DMS 273 (cell line): ENCODE results near the gene CAMTA1.

Source experiments
- DNase-seq: peaks from one replicate; lab custom pipeline; 2025; ENCODE audit not compliant: unreplicated experiment; lab: John Stamatoyannopoulos, UW

Gene CAMTA1

GRCh38 chr1:7052701-7053100, 267.4 kb downstream of the CAMTA1 start:
- no peak for DNase-seq

DNA sequence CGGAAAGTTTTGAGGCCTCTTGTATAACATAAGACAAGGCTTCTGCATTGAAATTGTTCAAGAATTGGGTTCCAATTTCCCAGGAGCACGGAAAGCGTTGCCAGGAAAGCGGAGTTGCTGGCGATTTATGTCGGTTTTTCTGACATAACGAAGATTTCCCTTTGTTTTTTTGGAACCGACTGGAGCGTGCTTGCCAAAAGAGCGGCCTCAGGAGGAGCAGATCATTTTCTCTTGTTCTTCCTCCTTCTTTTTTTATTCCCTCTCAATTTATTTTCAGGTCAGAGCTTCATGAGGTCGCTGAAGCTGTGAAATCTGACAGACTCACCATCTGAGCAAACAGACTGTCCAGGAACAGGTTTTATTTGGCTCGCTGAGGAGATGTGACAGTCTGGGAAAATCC, 275.5 kb downstream of the CAMTA1 start:
- DNase-seq = no peak

GRCh38 chr1:7062346-7063061, 277.2 kb downstream of the CAMTA1 start:
- DNase-seq = no peak

DNA sequence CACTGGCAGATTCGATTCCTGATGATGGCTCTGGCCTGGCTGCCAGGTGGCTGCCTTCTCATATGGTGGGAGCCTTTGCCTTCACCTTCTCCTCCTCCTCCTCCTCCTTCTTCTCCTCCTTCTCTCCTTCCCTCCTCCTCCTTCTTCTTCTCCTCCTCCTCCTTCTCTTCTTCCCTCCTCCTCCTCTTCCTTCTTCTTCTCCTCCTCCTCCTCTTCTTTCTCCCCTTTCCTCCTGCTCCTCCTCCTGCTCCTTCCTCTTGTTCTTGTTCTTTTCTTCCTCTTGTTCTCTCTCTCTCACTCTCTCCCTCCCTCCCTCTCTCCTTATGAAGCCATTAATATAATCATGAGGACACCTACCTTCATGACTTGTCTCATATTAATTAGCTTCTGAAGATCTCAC, 278.7 kb downstream of the CAMTA1 start:
- no peak for DNase-seq

GRCh38 chr1:7068552-7068951, 283.3 kb downstream of the CAMTA1 start:
- no peak for DNase-seq

DNA sequence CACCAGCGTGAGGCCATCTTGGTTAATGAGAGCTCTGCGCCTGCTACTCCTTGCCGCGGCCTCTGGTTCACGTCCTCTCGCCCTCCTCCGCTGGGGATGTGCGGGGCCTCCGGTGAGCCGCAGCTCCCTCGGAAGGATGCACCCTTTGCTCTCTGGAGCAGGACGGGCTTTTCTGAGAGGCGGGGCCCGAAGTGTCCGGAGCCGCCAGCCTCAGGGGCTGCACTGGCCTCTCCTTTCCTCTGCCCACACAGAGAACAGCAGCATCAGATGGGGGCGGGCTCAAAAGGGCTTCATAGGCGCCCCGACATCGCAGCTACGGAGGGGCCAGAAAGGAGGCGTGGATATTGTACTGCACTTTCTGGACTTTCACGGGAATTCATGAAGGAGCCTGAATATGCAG, 284.7 kb downstream of the CAMTA1 start:
- DNase-seq = no peak

- peak; percentile 81 for DNase-seq
These were observed 285.3 kb downstream of the CAMTA1 start for GRCh38 chr1:7070389-7071029.

- no peak for DNase-seq
These were observed 290.9 kb downstream of the CAMTA1 start for GRCh38 chr1:7076117-7076516.

DNA sequence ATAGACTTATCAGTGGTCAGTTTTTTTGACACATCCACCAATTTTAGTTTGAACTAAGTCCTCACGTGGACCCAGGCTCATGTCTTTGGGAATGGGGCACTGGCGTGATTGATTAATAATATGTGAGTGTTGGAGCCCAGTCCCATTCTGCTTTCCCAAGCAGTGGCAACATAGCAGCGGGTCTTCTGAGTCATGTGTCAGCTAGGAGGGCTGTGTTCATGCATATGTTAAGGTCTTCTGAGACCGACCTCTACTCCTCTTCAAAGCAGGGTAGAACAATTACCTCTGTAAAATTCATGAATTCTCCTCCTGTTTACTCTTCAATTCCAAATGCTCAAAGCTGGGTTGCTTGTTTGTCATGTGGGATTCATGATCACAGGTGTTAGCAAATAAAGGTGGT, 291.3 kb downstream of the CAMTA1 start:
- DNase-seq = no peak

- DNase-seq = no peak
These were observed 291.9 kb downstream of the CAMTA1 start for GRCh38 chr1:7077136-7077535.

- DNase-seq = no peak
These were observed 292.7 kb downstream of the CAMTA1 start for GRCh38 chr1:7077970-7078369.

DNA sequence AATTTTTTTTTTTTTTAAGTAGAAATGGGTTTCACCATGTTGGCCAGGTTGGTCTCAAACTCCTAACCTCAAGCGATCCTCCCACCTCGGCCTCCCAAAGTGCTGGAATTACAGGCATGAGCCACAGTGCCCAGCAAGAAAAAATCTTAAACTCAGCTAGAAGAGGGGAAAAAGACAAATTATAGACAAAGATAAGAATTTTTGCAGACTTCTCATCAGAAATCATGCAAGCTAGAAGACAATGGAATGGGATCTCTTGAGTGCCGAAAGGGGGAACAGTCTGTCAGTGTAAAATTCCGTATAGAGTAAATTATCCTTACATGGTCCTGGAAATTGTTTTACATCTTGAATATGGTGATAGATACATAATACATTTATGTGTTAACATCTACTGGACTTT, 294.4 kb downstream of the CAMTA1 start:
- no peak for DNase-seq

- DNase-seq = peak; percentile 17
These were observed 299.1 kb downstream of the CAMTA1 start for GRCh38 chr1:7084232-7084894.

- DNase-seq = no peak
These were observed 300.3 kb downstream of the CAMTA1 start for GRCh38 chr1:7085521-7085920.

GRCh38 chr1:7086106-7086505, 300.9 kb downstream of the CAMTA1 start:
- DNase-seq = no peak

- DNase-seq = no peak
These were observed 302.6 kb downstream of the CAMTA1 start for GRCh38 chr1:7087888-7088287.

GRCh38 chr1:7089497-7089896, 304.2 kb downstream of the CAMTA1 start:
- DNase-seq = no peak

GRCh38 chr1:7093297-7093696, 308.0 kb downstream of the CAMTA1 start:
- no peak for DNase-seq

DNA sequence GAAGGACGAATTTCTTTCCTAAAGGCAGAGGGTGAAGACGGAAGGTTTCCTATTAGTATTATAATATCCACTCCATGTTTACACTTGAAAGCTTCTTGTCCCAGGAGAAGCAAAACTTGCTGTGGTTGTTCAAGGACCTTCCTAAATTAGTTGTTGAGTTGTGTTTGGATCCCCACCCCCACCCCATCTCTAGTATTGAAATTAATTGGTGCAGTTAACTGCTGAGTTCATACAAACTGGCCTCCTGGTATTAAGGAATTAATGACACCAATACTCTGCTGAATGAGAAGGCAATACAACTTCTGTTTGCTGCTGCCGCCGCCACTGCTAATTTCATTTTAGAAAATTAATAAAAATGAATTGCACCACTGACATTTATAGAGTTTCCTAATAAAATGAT, 308.8 kb downstream of the CAMTA1 start:
- no peak for DNase-seq

GRCh38 chr1:7094509-7094908, 309.3 kb downstream of the CAMTA1 start:
- no peak for DNase-seq

DNA sequence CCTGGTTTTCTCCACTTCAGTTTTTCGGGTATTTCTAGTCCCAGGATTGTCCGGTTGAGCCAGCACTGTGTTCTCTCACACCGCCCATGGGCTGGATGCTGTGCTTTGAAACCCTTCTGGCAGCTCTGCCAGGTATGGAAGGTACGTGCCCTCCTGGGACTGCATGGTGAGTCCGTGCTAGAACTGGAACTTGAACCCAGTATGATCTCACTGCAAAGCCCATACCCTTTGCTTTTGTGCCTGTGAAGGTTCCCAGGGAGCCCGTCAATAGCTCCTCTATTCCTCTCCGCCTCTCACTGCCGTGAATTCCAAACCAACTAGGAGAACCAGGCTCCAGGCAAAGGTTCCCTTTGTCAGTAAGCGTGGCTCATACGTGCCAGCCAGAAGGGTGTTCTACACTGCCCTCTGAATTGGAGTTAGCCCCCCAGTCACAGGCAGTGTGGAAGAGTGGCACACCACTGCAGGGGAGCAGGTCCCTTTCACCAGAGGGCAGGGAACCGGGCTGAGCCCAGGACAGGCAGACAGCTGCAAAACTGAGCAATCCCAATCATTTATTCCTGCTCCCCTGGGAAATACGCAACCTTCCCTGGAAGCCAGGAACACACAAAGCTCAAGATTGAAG, 310.2 kb downstream of the CAMTA1 start:
- no peak for DNase-seq
